Measurements from ENCODE around the gene TPD52L1. TPM values are rescaled to one million over a fixed set of nuclear protein-coding genes. Genes with fewer than 3 reads are reported as not detected.

The TPD52L1 gene
- total RNA-seq, 1 experiment from 2014 or later: 4.5 TPM

DNA sequence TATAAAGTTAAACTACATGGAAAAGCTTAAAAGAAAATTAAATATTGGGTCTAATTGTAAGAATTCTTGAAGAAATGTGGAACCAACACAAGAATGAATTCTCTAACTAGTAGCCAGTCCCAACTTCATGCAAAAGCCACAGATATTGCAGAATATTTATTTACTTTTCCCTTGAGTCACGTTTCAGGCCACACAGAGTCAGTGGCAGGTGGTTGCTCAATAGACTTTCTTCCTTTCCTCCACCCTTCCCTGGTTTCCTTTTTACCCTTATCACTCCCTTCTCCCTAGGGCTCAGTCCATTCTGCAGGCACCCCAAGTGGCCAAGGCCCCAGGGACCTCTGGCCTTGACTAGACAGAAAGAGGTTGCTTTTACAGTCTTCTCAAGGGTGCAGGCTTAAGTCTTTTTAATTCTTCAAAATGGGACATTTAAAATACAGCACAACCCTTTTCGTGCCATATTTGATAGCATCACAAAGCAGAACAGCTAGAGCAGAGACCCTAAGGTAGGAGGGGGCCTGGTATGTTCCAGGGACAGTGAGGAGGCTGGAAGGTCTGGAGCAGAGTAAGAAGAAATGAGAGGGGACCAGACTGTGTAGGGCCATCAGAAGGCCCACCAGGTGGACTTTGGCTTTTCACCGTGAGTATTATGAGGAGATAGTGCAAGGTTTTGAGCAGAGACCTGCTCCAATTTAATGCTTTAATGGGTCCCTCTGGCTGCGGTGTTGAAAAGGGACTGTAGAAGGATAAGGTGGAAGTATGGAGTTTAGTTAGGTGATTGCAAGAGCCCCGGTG lies 83.2 kb downstream of the TPD52L1 start:
- DNase-seq (ENCODE audit: low spot score): peak; percentile 27

DNA sequence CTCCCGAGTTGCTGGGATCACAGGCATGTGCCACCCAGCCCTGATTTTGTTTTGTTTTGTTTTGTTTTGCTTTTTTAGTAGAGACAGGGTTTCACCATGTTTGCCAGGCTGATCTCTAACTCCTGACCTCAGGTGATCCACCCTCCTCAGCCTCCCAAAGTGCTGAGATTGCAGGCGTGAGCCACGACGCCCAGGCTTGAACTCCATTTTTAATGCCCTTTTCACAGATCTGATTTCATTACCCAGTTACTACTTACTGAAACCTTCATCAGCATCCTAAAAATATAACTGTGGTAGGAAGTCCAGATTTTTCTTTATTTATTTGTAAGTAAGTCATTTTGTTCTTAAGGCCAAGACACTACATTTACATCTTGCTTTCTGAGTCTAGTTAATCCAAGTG lies 84.2 kb downstream of the TPD52L1 start:
- no peak for DNase-seq (ENCODE audit: low spot score)

DNA sequence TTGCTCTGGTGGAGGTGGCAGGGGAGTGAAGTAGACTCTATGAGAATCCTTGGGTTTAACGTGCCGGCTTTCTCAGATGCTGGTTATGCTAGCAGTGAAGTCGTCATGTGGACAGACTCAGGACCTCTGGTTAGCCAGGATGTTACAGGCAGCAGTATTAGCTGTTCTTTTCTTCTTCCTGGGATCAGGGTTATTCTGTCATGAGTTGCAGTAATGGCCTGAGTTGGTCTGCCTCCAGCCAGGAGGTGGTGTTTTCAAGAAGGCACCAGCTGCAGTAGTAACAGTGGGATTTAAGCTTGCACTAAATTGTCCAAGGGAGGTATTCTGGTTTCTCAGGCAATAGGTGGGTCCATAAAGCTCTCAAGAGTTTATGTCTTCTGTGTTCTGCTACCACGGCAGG lies 91.5 kb downstream of the TPD52L1 start:
- no peak for DNase-seq (ENCODE audit: low spot score)

DNA sequence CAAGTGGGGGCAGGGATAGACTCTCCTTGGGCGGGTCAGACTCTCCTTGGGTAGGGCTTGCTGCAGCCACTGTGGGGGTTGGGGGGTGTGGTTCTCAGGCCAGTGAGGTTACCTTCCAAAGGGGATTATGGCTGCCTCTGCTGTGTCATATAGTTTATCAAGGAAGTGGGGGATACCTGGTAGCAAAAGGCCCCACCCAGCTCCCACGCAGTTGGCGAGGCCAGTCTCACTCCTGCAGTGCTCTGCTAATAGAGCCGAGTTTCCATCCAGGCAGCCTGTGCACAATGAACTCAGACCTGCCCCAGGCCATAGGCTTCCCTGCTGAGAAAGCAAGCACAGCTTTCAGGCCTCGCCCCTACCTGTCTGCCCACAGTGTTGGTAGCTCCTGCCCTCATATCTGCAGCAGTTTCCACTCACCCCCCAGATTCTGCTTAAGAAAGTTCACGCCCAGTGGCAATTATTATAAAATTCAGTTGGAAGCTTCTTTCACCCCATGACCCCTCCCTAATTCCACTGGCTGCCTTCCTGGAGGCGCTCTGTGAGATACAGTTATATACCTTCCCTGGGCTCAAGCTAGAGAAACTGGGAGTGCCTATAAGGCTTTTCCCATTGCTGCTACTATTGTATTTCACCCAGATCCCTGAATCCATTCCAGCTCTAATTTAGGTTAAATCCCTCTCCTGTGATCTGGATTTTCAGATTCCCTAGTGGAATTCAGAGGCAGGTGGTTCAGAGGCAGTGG lies 92.1 kb downstream of the TPD52L1 start:
- no peak for DNase-seq (ENCODE audit: low spot score)

DNA sequence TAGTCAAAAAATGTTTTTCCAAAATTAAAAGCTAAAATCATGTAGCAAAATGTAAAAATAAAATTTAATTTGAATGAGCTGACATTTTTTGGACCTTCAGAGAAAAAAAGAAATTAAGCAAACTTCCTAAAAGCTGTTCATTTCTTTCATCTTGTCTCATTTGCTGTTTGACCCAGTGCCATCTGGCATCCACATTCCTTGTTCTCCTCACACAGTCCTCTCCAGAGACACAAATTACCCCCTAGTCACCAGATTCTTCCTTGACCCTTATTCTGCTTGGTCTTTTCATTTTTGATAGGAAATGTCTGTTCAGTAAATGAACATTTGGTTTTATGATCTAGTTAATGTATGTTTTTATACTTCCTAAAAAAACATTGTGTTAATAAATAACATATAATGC lies 93.0 kb downstream of the TPD52L1 start:
- no peak for DNase-seq (ENCODE audit: low spot score)

DNA sequence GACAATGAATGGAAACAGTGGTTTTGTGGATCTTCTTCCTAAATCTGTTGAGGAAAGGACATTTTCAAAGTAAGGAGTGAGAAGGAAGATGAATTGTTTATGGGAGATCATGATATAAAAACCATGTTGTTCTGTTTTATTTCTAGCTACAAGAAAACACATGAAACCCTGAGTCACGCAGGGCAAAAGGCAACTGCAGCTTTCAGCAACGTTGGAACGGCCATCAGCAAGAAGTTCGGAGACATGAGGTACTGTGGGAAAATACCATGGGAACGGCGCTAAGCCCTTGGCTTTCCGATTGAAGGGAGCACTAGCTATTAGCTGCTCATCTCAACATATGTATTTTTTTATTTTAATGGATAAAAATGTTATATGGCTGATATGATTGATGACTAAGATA lies 94.6 kb downstream of the TPD52L1 start:
- DNase-seq (ENCODE audit: low spot score): no peak

DNA sequence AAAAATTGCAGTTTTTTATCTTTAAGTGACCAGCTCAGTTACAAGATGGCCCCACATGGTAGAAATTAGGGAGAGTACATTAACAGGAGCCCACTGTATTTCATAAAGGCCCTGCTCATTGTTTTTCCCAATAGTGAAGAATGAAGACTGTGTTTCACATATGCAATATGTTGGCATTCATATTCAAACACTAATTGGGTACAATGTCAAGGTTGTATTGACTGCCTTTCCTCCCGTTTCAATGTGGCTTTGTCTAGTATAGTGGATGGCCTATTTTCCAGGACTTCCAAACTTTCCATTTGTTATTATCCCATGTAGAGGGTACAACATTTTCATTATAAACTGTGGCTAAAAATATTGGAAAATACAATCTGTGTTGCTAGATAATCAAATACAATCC lies 96.9 kb downstream of the TPD52L1 start:
- DNase-seq (ENCODE audit: low spot score): no peak

DNA sequence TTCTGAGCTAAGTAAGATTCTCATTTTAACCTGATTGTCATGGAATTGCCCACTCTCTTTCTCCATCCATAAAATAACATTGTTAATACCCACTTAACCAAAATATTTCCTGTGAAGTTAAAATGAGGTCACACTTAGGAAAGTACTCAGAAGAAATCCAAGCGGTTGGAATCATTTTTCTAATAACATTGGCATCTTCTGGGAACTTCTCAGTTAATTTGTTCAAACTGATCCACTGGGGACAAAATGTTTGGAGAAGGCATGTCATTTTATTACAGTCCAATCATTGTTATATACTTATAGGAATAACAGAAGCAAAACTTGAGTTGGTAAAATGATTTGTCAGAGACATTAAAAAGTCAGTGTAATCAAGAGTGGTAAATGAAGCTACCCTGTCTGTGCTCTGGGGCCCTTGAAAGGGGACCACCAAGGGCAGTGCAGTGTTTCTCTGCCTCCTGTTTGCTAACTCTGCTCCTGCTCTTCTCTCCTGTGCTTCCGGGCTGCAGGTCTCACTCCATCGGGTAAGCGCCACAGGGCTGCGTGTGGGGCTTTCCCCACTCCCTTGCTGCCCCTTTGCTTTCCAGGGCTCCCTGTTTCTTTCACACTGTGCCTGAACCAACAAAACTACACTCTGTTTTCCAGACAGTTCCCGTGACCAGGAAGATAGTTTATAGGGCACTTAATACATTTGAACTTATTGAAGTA lies 98.1 kb downstream of the TPD52L1 start:
- no peak for DNase-seq (ENCODE audit: low spot score)

DNA sequence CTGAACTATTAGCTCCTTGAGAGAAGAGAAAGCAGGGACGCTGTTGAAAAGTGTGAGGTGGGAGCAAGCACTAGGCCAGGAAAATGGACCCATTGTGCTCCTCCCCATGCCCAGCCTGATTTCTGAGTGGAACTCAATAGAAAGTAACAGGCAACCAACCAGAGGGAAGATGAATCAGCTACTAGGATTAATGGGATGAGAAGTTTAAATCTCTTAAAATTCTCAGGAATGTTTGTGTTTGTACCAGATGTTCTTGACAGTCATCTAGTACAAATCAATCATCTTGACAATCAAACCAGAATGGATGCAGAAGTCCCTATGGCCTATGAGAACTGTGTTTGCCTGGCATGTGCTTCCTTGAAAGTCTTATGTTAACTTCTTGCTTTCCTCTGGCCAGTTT lies 99.3 kb downstream of the TPD52L1 start:
- no peak for DNase-seq (ENCODE audit: low spot score)

DNA sequence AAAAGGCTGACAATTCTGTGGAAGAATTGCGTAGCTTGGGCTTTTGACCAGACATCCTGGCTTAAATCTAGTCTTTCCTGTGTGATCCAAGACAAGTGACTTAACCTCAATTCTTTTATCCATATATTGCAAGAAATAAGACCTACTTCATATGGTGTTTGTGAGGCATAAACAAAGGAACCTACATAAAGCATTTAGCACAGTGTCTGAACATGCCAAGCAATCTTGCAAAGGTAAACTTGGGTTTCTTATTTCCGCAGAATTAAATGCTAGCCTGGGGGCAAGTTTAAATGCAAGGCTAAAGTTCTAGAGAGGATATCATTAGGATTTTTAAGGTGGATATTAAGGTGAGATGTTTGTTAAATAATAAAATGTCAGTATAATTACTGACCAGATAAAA lies 100.3 kb downstream of the TPD52L1 start:
- no peak for DNase-seq (ENCODE audit: low spot score)

DNA sequence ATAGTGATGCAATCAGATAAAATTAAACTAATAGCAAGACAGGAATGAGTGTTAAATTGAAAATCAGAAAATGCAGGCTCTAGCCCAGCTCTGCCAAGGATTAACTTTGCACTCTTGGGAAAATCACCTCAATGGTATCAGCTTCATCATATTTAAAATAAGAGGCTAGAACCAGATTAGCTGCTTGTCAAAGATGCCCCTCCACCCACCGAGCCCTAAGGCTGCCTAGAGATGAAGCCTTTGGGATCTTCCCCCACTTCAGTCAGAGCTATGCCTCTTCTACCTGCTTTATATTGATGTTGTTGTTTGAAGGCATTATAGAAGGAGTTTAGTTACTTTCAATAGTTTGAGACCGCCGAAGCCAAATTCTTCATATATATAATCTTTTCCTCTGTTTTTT lies 100.7 kb downstream of the TPD52L1 start:
- no peak for DNase-seq (ENCODE audit: low spot score)

DNA sequence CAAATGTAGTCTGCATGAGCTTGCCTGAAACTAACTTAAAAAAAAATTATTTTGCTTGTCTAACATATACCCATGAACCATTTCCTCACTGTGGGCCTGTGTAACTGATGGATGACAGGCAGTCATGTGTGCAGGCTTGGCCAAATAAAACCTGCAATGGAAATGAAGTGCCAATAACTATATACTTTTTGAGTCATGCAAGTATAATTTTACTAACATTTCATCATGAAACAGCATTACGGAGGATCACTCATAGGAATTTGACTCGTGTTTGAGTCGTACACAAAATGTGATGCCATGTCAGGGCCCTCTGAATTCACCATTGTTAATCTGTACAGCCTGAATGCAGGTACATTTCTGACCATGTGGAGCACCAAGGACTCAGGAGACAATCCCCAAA lies 101.6 kb downstream of the TPD52L1 start:
- no peak for DNase-seq (ENCODE audit: low spot score)

DNA sequence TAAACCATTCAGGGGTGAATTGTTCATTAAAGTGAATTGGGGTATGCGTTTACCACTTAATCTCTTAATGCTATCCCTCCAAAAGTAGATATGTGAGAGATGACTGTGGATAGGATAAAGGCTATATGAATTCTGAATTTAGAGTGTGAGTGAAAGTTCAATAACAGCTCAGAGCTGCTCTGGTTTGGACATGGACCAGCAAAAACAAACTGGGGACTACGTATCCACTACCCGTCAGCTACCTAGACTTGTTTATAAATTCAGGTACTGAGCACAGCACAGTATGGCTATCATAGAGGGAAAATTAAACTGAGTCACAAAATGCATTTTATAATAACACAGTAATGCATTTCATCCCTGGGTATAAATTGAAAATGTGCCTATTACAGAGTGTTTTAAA lies 103.8 kb downstream of the TPD52L1 start:
- no peak for DNase-seq (ENCODE audit: low spot score)

DNA sequence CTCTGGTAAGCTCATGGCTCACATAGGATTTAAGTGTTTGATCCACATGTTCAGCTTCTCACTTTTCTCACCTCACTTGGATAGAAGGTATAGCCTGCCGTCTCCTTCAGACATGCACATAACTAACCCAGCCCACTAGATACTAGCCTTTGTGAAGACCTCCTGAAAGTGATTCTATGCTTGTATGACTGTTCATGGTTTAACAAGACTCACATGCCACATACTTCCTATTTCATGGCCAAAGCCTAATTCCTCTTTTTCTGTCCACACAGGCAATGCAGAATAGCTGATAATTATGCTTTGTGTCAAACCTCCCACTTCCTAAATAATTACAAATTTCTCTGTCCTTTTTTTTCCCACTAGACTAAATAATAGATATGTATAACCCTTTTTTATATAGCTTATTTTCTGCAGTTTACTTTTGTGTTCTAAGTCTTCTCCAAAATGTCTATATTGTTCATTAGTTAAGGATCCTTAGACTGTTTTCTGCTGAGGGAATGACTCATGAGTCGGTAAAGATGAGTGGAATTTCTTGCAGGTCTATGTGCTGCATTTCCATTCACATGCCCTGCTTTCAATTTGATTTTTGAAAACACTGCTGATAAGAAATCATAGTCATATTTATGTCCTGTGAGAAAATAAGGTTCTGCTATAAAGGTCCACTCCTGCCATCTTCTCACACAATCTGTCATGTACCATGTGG lies 105.2 kb downstream of the TPD52L1 start:
- no peak for DNase-seq (ENCODE audit: low spot score)

DNA sequence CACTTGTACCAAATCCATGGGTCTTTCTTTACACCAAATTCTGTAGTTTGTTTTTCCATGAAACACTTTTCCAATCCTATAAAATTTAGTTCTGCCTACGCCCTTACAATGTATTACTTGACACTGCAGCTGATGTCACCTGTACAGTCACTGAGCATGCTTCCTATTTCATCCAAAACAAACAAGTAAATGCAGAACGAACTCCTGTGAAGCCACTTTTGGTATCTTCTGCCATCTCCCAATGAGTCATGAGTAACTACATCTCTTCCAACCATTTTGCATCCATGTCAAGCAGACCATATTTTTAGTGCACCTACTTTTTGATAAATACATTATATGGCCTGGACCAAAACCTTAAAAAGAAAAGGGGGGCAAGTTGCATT lies 105.8 kb downstream of the TPD52L1 start:
- DNase-seq (ENCODE audit: low spot score): no peak

DNA sequence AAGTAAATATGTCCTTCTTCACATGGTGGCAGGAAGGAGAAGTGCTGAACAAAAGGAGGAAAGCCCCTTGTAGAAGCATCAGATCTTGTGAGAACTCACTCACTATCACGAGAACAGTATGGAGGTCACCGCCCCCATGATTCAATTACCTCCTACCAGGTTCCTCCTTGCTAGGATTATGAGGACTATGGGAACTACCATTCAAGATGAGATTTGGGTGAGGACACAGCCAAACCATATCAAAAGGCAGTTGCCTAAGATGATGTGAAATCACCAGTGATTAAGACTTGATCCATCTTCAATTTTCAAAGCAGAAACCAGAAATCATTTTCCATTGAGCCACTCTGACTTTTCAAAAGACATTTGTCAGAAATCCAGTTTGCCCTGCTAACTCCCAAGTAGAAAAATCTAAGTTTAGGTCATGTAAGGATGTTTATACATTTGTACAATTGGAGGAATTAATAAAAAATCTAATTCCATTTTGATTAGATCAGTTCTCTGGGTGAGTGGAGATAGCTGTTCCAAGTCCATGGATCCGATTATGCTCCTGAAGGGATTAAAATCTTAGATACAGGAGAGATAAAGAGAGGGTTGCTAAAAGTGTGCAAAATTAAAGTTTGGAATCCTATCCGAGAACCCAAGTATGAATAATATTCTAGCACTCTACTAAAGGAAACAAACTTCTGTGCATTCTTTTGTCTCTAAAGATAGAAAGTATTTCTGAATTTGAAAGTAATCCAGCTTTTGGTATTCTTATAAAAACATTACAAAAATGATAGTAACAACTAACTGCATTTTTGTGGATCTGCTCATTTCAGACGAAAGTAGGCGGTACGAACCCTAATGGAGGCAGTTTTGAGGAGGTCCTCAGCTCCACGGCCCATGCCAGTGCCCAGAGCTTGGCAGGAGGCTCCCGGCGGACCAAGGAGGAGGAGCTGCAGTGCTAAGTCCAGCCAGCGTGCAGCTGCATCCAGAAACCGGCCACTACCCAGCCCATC lies 108.7 kb downstream of the TPD52L1 start:
- no peak for DNase-seq (ENCODE audit: low spot score)

DNA sequence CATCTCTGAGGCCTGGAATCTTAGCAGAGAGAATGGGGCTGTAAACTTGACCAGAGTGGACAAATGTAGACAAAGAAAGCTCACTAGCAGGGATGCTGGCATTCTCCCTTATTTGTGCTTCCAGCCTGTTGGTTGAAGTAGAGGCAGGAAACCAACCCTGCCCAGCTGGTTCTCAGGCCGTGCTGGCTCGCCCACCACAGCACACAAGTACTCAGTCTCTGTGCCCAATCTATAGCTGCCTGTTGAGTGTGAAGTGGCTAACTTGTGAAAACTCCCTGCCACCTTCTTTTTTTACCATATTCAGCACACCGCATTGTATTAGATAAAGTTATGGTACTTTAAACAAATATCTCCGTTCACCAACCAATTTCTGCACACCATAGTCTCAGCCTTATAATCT lies 110.9 kb downstream of the TPD52L1 start:
- DNase-seq (ENCODE audit: low spot score): no peak

DNA sequence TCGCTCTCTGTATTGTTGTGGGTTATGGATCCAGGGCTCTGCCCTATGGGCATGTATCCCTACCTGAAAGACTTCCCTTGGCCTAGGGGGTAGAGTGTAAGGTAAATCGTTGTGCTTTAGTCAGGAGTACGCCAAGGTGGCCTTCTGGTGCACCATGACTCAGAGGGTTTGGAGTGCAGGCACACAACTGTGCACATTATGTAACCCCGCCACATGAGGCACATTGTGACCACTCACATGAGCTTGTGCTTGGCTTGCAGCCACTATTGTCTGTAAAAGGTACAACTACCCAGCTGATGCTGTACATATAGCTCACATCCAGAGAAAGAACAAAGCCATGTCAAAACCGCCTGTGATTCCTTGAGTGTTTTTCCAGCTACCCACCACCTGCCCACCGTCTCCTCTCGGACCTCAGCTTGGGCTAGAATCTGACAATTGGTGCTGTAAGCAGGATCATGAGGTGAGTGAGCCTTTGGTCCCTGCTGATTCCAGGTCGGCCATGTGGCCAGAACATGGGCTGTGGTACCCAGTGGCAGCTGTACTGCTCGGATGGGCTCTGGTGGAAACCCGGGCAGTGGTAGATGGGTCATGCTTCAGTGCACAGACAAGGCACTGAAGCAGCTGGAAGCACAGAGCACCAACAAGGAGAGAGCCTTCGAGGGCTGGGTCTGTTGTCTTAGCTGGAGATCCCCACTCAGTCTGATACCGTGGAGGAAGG lies 114.4 kb downstream of the TPD52L1 start:
- DNase-seq (ENCODE audit: low spot score): peak; percentile 10

DNA sequence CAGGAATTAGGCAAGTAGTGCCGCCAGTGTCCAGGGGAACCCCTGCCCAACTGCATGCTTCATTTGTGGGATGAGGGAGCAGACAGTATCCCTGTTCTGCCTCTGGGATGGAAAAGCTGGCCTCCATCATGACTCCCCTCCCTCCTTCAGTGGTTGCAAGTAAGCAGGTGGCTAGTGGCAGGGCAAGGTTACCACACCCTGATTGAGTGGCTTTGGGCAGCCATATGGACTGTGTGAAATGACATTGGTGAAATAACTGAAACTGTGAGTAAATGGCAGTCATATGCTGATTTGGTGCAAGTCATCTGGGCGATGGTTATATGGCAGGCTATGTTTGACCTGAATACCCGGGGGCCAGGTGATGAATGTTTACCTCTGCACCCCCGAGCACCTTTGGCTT lies 115.2 kb downstream of the TPD52L1 start:
- DNase-seq (ENCODE audit: low spot score): no peak

DNA sequence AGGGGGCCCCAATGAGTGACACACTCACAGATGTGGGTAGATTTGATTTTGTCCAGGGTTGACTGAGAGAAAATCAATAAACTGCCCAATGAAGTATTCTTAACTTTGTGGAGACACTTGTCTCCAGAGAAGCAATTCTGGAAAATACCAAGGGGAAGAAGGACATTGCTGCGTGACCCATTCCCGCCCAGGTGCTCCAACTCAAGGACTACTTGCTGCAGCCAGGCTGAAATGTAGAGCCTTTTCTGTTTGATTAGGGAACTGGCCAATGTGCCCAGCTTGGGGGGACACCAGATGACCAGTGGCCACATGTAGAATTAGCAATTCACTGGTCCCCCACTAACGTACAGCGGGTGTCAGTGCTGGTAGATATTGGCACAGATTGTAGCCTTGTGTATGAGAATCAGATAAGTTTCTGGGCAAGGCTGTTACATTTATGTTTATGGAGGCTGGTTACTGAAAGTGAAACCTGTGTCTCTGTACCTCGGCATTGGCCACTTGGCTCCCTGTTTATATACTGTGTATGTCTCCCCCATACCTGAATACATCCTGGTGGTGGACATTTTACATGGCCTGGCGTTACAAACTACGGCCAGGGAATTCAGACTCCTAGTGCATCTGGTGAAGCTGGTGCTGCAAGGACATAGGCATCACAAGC lies 115.9 kb downstream of the TPD52L1 start:
- no peak for DNase-seq (ENCODE audit: low spot score)
